Epithelial cell of proximal tubule (primary cell): Measurements from ENCODE around the gene HK1. TPM values are rescaled to one million over a fixed set of nuclear protein-coding genes. Genes with fewer than 3 reads are reported as not detected.
"Not testable (repeated sequence)": the region's sequence is repeated elsewhere in the genome, so short reads cannot be mapped to it uniquely, and the experiment has no call there.

Experiments used
- DNase-seq: peaks from one replicate; pipeline ENCODE4 v3.0.0-alpha.2; 2011; ENCODE audit warnings: low read depth
- H3K4me3 ChIP-seq: 2 replicates; pipeline ENCODE4 v1.5.1; 2011; ENCODE audit warnings: low read depth, mild to moderate bottlenecking, low read length
- CTCF ChIP-seq: conservative IDR thresholded peaks from 2 replicates; pipeline ENCODE4 v1.5.1; 2012; ENCODE audit warnings: low read depth, mild to moderate bottlenecking, low read length
- total RNA-seq: library from RNA; depleted of rRNA; stranded (reverse); fragments of >200 nt; gene quantifications from 2 replicates; pipeline ENCODE4 v1.2.3, GENCODE V29; 2015

HK1 gene
- total RNA-seq, 1 donor from 2014 or later, result 84.4 TPM

- no peak overlapping the region for H3K4me3 ChIP-seq
- DNase-seq, result no peak
- no peak for TF ChIP-seq CTCF
These were observed 29.1 kb downstream of the HK1 start for GRCh38 chr10:69307434-69307833.

- not testable (repeated sequence) for DNase-seq
These were observed 30.0 kb downstream of the HK1 start for GRCh38 chr10:69308304-69308703.

DNA sequence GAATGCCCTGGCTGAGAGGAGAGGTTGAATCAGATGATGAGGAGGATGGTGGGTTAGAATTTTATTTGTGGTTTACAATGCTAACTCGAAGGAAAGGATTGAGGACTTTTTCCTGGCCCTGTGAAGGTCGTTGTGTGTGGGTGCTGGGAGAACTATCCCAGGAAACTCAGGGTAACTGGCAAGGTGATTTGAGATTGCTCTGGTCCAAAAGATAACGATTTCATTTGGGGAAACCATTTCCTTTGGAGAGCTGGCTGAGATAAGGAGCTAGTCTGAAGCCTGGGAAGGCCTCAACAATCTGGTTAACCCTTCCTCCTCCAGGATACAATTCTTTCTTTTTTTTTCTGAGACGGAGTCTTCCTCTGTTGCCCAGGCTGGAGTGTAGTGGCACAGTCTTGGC is 33.0 kb downstream of the HK1 start:
- no peak for DNase-seq
- TF ChIP-seq CTCF, result no peak
- no peak overlapping the region for H3K4me3 ChIP-seq

More at GRCh38 chr10:69308304-69308703, 30.0 kb downstream of the HK1 start:
- H3K4me3 ChIP-seq, result not testable (repeated sequence)

DNA sequence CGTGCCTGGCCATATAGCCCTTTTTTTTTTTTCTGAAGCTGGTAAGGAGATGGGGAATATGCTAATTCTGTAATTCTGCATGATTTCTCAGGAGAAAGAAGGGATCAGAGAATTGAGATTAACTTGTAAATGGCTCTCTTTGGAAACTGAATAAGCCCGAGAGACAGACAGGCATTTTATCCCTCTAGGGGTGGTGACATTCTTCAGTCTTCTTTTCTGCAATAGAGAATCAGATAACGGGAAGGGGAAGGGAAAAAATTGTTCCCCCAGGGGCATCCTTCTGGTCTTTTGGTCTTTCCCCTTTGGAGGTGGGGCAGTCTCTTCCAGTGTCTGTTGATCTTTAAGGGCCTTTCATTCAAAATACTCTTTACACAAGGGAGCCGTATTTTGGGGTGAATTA is 34.2 kb downstream of the HK1 start:
- no peak overlapping the region for H3K4me3 ChIP-seq
- no peak for TF ChIP-seq CTCF
- no peak for DNase-seq

GRCh38 chr10:69315100-69315542 is 36.8 kb downstream of the HK1 start:
- DNase-seq, result no peak
- no peak for TF ChIP-seq CTCF

DNA sequence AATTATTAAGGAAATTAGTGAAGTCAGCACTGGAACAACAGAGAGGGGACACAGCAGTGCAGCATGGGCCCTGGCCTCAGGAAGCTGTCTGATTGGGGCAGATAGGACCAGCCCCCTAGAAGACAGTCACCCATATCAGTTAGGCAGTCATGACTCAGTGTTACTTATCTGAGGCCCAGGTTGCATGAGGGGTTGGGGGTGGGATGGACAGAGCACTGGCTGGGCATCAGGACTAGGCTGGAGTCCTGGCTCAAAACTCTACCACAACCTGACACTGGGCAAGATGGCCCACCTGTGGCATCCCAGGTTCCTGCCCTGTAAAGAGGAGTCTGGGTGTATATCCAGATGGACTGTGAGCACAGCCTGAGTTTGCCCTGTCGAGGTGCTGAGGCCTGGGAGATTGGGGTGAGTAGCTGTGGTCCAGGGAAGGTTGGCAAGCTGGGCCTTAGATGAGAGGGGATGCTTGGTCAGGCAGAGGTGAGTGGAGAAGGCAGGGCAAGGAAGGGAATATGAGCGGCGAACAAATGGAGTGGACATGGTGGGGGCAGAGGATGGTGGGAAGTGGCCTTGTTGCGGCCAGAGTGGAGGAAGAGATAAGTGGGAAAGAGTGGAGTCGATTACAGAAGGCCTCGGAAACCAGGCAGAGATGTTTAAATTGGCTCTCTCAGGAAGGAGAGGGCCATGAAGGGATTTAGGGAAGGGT is 37.5 kb downstream of the HK1 start:
- TF ChIP-seq CTCF, result no peak
- no peak for DNase-seq
- H3K4me3 ChIP-seq, result no peak overlapping the region

More at GRCh38 chr10:69315100-69315542, 36.8 kb downstream of the HK1 start:
- no peak overlapping the region for H3K4me3 ChIP-seq

DNA sequence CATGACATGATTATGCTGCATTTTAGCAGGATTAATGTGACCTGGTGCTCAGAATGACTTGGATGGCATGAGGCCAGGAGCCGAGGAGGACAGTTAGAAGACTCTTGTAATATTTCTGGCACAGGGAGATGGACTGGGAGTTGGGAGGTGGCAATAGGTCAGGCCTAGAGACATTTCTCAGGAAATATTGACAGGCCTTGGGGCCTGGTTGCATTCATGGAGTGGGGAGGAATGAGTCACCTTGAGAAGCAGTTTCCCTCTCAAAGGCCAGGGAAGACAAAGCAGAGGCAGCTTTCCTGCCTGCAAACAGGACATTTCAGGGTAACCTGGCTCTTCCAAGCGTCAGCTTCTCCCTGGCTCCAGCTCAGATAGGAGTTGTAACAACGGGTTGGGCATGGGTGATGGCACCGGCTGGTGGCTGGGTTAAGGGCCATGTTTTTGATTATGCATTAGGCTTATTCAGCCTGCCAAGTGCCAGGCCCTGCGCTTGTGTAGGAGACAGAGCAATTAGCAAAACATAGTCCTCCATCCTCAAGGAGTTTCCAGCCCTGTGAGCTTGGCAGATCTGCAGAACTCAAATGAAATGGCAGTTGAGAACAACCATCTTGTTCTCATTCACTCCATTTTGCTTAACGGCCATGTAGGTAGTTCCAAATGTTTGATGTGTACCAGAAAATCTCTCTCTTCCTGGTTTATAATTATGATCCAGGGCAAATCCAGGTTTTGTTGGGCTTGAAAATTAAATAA is 38.2 kb downstream of the HK1 start:
- TF ChIP-seq CTCF, result no peak
- H3K4me3 ChIP-seq, result no peak overlapping the region
- DNase-seq, result no peak
